Endodermal cell (in vitro differentiated cells): Measurements from ENCODE around the gene NAA60. TPM values are rescaled to one million over a fixed set of nuclear protein-coding genes. Genes with fewer than 3 reads are reported as not detected.

ENCODE experiments used
- DNase-seq: peaks from one replicate; pipeline ENCODE4 v3.0.0-alpha.2; 2017
- H3K27ac ChIP-seq: 2 replicates; pipeline ENCODE4 v1.5.1; 2013; ENCODE audit warnings: mild to moderate bottlenecking, low read depth, low read length, moderate library complexity
- H3K27me3 ChIP-seq: 2 replicates; pipeline ENCODE4 v1.6.1; 2013; ENCODE audit warnings: mild to moderate bottlenecking, low read length, moderate library complexity; ENCODE audit not compliant: insufficient read depth, control insufficient read depth, poor library complexity, severe bottlenecking
- H3K36me3 ChIP-seq: 2 replicates; pipeline ENCODE4 v1.7.0; 2013; ENCODE audit warnings: mild to moderate bottlenecking, low read length, moderate library complexity; ENCODE audit not compliant: control insufficient read depth, insufficient read depth
- H3K4me1 ChIP-seq: one replicate; pipeline ENCODE4 v1.7.0; 2013; ENCODE audit warnings: low read length; ENCODE audit not compliant: control insufficient read depth, insufficient read depth
- H3K4me3 ChIP-seq: 2 replicates; pipeline ENCODE4 v1.5.1; 2013; ENCODE audit warnings: mild to moderate bottlenecking, low read length, moderate library complexity
- H3K9ac ChIP-seq: 2 replicates; pipeline ENCODE4 v1.6.1; 2013; ENCODE audit warnings: mild to moderate bottlenecking, low read length, moderate library complexity; ENCODE audit not compliant: poor library complexity, severe bottlenecking; ENCODE audit errors: extremely low read depth
- H3K9me3 ChIP-seq: 2 replicates; pipeline ENCODE4 v1.6.1; 2013; ENCODE audit warnings: mild to moderate bottlenecking, low read length, moderate library complexity; ENCODE audit not compliant: control insufficient read depth
- H3K27ac Mint-ChIP-seq: 2 replicates; pipeline ENCODE4 v1.8.0; 2020; ENCODE audit warnings: mixed read lengths
- H3K27me3 Mint-ChIP-seq: 2 replicates; pipeline ENCODE4 v1.8.0; 2021; ENCODE audit warnings: mild to moderate bottlenecking, mixed read lengths; ENCODE audit not compliant: insufficient read depth
- H3K36me3 Mint-ChIP-seq: 2 replicates; pipeline ENCODE4 v1.8.0; 2020; ENCODE audit warnings: low read depth, mixed read lengths
- H3K4me1 Mint-ChIP-seq: 2 replicates; pipeline ENCODE4 v1.8.0; 2020; ENCODE audit warnings: mixed read lengths
- H3K4me3 Mint-ChIP-seq: 2 replicates; pipeline ENCODE4 v1.8.0; 2020; ENCODE audit warnings: mild to moderate bottlenecking, moderate library complexity, mixed read lengths
- H3K9me3 Mint-ChIP-seq: 2 replicates; pipeline ENCODE4 v1.8.0; 2020; ENCODE audit warnings: mild to moderate bottlenecking, mixed read lengths
- CTCF ChIP-seq: fragments of 200-600 bp; sonication (generic); conservative IDR thresholded peaks from 2 replicates; pipeline ENCODE4 v1.5.0; 2021; ENCODE audit warnings: antibody characterized with exemption, mild to moderate bottlenecking
- WGBS, 2 experiments: methylation state at CpG; one replicate each; pipeline versions ENCODE4 v1.1.5 to v1.1.7; 2013; ENCODE audit warnings: missing lambda C conversion rate in 2 of 2, mixed read lengths in 1 of 2; ENCODE audit not compliant: insufficient coverage in 1 of 2, insufficient read length in 1 of 2; 5-methylcytosine and 5-hydroxymethylcytosine counted together
- total RNA-seq, 2 donors: library from RNA; stranded (reverse); fragmentation: NEBNext Ultra II Directional in 1 of 2; extraction: Animal tissue kit (Norgen Biotek cat#: 25700) in 1 of 2; gene quantifications; 2 replicates in 1 of 2; 3 replicates in 1 of 2; pipeline ENCODE4 v1.2.1, GENCODE V29; 2021

NAA60 gene
- total RNA-seq, 2 donors from 2014 or later, result 54.5 to 61.8 TPM

- TF ChIP-seq CTCF, result peak; percentile 31
- Mint-ChIP-seq H3K36me3 (peaks cover 67% of the 10 kb centered on the region), H3K27me3 (no peaks in the 10 kb centered on the region), H3K27ac (peak overlapping the region; percentile 75), H3K9me3 (no peaks in the 10 kb centered on the region), H3K4me1 (peaks cover 11% of the 10 kb centered on the region), H3K4me3 (no peak overlapping the region)
- no peak overlapping the region for H3K9ac ChIP-seq
- H3K27ac ChIP-seq, result no peak overlapping the region
- no peak overlapping the region for H3K4me3 ChIP-seq
- DNase-seq, result peak; percentile 86
- no peaks in the 10 kb centered on the region for H3K9me3 ChIP-seq
- 70 to 78% methylated on average over 14 to 18 of the region's 18 CpGs for WGBS, 2 experiments
- H3K36me3 ChIP-seq, result peaks cover 59% of the 10 kb centered on the region
- no peaks in the 10 kb centered on the region for H3K27me3 ChIP-seq
- peaks cover 3% of the 10 kb centered on the region for H3K4me1 ChIP-seq
Observed at GRCh38 chr16:3480901-3481695, 37.6 kb downstream of the NAA60 start.

GRCh38 chr16:3481696-3482658 lies 38.5 kb downstream of the NAA60 start:
- Histone ChIP-seq H3K27me3 (no peaks in the 10 kb centered on the region), H3K9ac (no peak overlapping the region), H3K36me3 (peaks cover 53% of the 10 kb centered on the region), H3K9me3 (no peaks in the 10 kb centered on the region), H3K4me1 (peaks cover 3% of the 10 kb centered on the region), H3K27ac (no peak overlapping the region), H3K4me3 (no peak overlapping the region)
- no peak for DNase-seq
- peak overlapping the region; percentile 75 for H3K27ac Mint-ChIP-seq
- no peaks in the 10 kb centered on the region for H3K27me3 Mint-ChIP-seq
- no peak overlapping the region for H3K4me3 Mint-ChIP-seq
- WGBS, 2 experiments, result 95% methylated on average over 18 to 29 of the region's 32 CpGs
- H3K36me3 Mint-ChIP-seq, result peaks cover 70% of the 10 kb centered on the region
- no peaks in the 10 kb centered on the region for H3K9me3 Mint-ChIP-seq
- H3K4me1 Mint-ChIP-seq, result peaks cover 11% of the 10 kb centered on the region
- TF ChIP-seq CTCF, result no peak

GRCh38 chr16:3482659-3483241 lies 39.3 kb downstream of the NAA60 start:
- peaks cover 50% of the 10 kb centered on the region for H3K36me3 ChIP-seq
- Mint-ChIP-seq H3K36me3 (peaks cover 72% of the 10 kb centered on the region), H3K4me3 (no peak overlapping the region)

More at GRCh38 chr16:3482659-3483241, 39.3 kb downstream of the NAA60 start:
- 95 to 96% methylated on average over 15 to 18 of the region's 18 CpGs for WGBS, 2 experiments
- H3K9me3 Mint-ChIP-seq, result no peaks in the 10 kb centered on the region
- no peaks in the 10 kb centered on the region for H3K27me3 Mint-ChIP-seq
- no peak for TF ChIP-seq CTCF
- Histone ChIP-seq H3K9me3 (no peaks in the 10 kb centered on the region), H3K9ac (no peak overlapping the region), H3K4me3 (no peak overlapping the region), H3K27ac (no peak overlapping the region), H3K4me1 (peaks cover 3% of the 10 kb centered on the region), H3K27me3 (no peaks in the 10 kb centered on the region)
- peaks cover 11% of the 10 kb centered on the region for H3K4me1 Mint-ChIP-seq
- DNase-seq, result peak; percentile 45
- H3K27ac Mint-ChIP-seq, result peak overlapping the region; percentile 38
